ENCODE measurements around the gene HOXC6. TPM values are rescaled to one million over a fixed set of nuclear protein-coding genes. Genes with fewer than 3 reads are reported as not detected.

HOXC6 gene
- total RNA-seq, 2 experiments from 2014 or later, result not detected

GRCh38 chr12:54060174-54060974, 32.1 kb downstream of the HOXC6 start:
- Histone ChIP-seq H3K4me3 (ENCODE audit: low read length) (no peak overlapping the region), H3K36me3 (ENCODE audit: insufficient read depth, low read length) (no peaks in the 10 kb centered on the region), H3K27me3 (ENCODE audit: control insufficient read depth in 1 of 2, insufficient read depth in 2 of 2, low read length in 2 of 2) (peaks cover 68 to 73% of the 10 kb centered on the region in 2 experiments), H3K27ac (ENCODE audit: low read depth in 1 of 2, low read length in 2 of 2) (no peak overlapping the region), H3K9me3 (ENCODE audit: control insufficient read depth in 1 of 2, insufficient read depth in 1 of 2, low read length in 2 of 2) (peaks cover 0 to 4% of the 10 kb centered on the region in 2 experiments), H3K4me1 (ENCODE audit: insufficient read depth, low read length) (no peaks in the 10 kb centered on the region)
- ChIA-PET POLR2A (no interaction called here), CTCF (no interaction called here)
- intact Hi-C loops (cut with DNase I, micrococcal nuclease), result no loop called here
- no peaks in the 10 kb centered on the region for H3K4me1 Mint-ChIP-seq (ENCODE audit: low read depth)
- no peak overlapping the region for H3K27ac Mint-ChIP-seq
- DNase-seq, result no peak
- no peak overlapping the region for H3K4me3 Mint-ChIP-seq
- no peak for TF ChIP-seq CTCF (IDR thresholded peaks at IDR 0.05)
- no peaks in the 10 kb centered on the region for H3K9me3 Mint-ChIP-seq
- H3K36me3 Mint-ChIP-seq (ENCODE audit: low read depth), result no peaks in the 10 kb centered on the region
- peaks cover 94% of the 10 kb centered on the region for H3K27me3 Mint-ChIP-seq
- ATAC-seq (ENCODE audit: poor library complexity), result no peak

- intact Hi-C loops (cut with DNase I, micrococcal nuclease), result no loop called here
- H3K36me3 Mint-ChIP-seq (ENCODE audit: low read depth), result no peaks in the 10 kb centered on the region
- H3K4me3 Mint-ChIP-seq, result no peak overlapping the region
- Histone ChIP-seq H3K27me3 (ENCODE audit: control insufficient read depth in 1 of 2, insufficient read depth in 2 of 2, low read length in 2 of 2) (peaks cover 69 to 76% of the 10 kb centered on the region in 2 experiments), H3K4me1 (ENCODE audit: insufficient read depth, low read length) (no peaks in the 10 kb centered on the region), H3K27ac (ENCODE audit: low read depth in 1 of 2, low read length in 2 of 2) (no peak overlapping the region), H3K36me3 (ENCODE audit: insufficient read depth, low read length) (no peaks in the 10 kb centered on the region), H3K9me3 (ENCODE audit: control insufficient read depth in 1 of 2, insufficient read depth in 1 of 2, low read length in 2 of 2) (peaks cover 0 to 4% of the 10 kb centered on the region in 2 experiments), H3K4me3 (ENCODE audit: low read length) (no peak overlapping the region)
- no peak for TF ChIP-seq CTCF (IDR thresholded peaks at IDR 0.05)
- DNase-seq (no peak), ATAC-seq (ENCODE audit: poor library complexity) (no peak)
- POLR2A ChIA-PET, result no interaction called here
- H3K9me3 Mint-ChIP-seq, result no peaks in the 10 kb centered on the region
- no peaks in the 10 kb centered on the region for H3K4me1 Mint-ChIP-seq (ENCODE audit: low read depth)
- CTCF ChIA-PET, result no interaction called here
- peaks cover 94% of the 10 kb centered on the region for H3K27me3 Mint-ChIP-seq
- no peak overlapping the region for H3K27ac Mint-ChIP-seq
Observed at GRCh38 chr12:54060975-54061778, 32.9 kb downstream of the HOXC6 start.

GRCh38 chr12:54065677-54066076, 37.4 kb downstream of the HOXC6 start:
- intact Hi-C loops (cut with DNase I, micrococcal nuclease), result no loop called here
- Histone ChIP-seq H3K27me3 (ENCODE audit: control insufficient read depth in 1 of 2, insufficient read depth in 2 of 2, low read length in 2 of 2) (peaks cover 47 to 63% of the 10 kb centered on the region in 2 experiments), H3K4me1 (ENCODE audit: insufficient read depth, low read length) (no peaks in the 10 kb centered on the region), H3K36me3 (ENCODE audit: insufficient read depth, low read length) (no peaks in the 10 kb centered on the region), H3K4me3 (ENCODE audit: low read length) (no peak overlapping the region), H3K27ac (ENCODE audit: low read depth in 1 of 2, low read length in 2 of 2) (no peak overlapping the region), H3K9me3 (ENCODE audit: control insufficient read depth in 1 of 2, insufficient read depth in 1 of 2, low read length in 2 of 2) (no peaks in the 10 kb centered on the region)
- TF ChIP-seq CTCF (IDR thresholded peaks at IDR 0.05), result no peak
- Mint-ChIP-seq H3K27me3 (peaks cover 81% of the 10 kb centered on the region), H3K27ac (no peak overlapping the region), H3K4me3 (no peak overlapping the region), H3K4me1 (ENCODE audit: low read depth) (no peaks in the 10 kb centered on the region), H3K36me3 (ENCODE audit: low read depth) (no peaks in the 10 kb centered on the region), H3K9me3 (no peaks in the 10 kb centered on the region)
- ATAC-seq (ENCODE audit: poor library complexity) (no peak), DNase-seq (no peak)
- POLR2A ChIA-PET, result no interaction called here
- CTCF ChIA-PET, result no interaction called here

Measured in CD4-positive, alpha-beta T cell (primary cell).